Measurements from ENCODE around the gene COL17A1.

The COL17A1 gene

GRCh38 chr10:104074505-104074904 lies 11.2 kb downstream of the COL17A1 start:
- H3K27me3 ChIP-seq (ENCODE audit: insufficient read depth, low read length, poor library complexity) = peaks cover 47% of the 10 kb centered on the region
- H3K4me3 ChIP-seq (ENCODE audit: low read depth in 1 of 2, low read length in 2 of 2) = no peak overlapping the region
- no peak overlapping the region for H3K9ac ChIP-seq (ENCODE audit: low read depth, low read length)
- DNase-seq = no peak
- no peaks in the 10 kb centered on the region; the same call in 1 of the 2 replicates for H4K20me1 ChIP-seq (ENCODE audit: insufficient read depth, low read length)
- TF ChIP-seq EZH2 (IDR thresholded peaks at IDR 0.05; ENCODE audit: borderline replicate concordance, low read depth, low read length, severe bottlenecking) (no peak), CTCF (IDR thresholded peaks at IDR 0.05; ENCODE audit: borderline replicate concordance, extremely low read depth, low read length, poor library complexity, severe bottlenecking) (no peak)
- no peaks in the 10 kb centered on the region for H3K4me1 ChIP-seq (ENCODE audit: insufficient read depth, low read length)
- ATAC-seq (ENCODE audit: insufficient read depth, low read depth) = no peak
- H3K27ac ChIP-seq (ENCODE audit: low read length) = no peak overlapping the region
- no peak overlapping the region for H2AFZ ChIP-seq (ENCODE audit: low read depth, low read length)
- H3K36me3 ChIP-seq (ENCODE audit: insufficient read depth, low read length) = no peaks in the 10 kb centered on the region
- no peaks in the 10 kb centered on the region for H3K9me3 ChIP-seq (ENCODE audit: insufficient read depth, low read length, severe bottlenecking)
- H3K79me2 ChIP-seq (ENCODE audit: insufficient read depth, low read length) = no peaks in the 10 kb centered on the region
- no peak overlapping the region for H3K4me2 ChIP-seq (ENCODE audit: insufficient read depth, low read length)

GRCh38 chr10:104072786-104073185 lies 12.9 kb downstream of the COL17A1 start:
- Histone ChIP-seq H3K4me1 (ENCODE audit: insufficient read depth, low read length) (no peaks in the 10 kb centered on the region), H3K27me3 (ENCODE audit: insufficient read depth, low read length, poor library complexity) (peaks cover 47% of the 10 kb centered on the region), H3K27ac (ENCODE audit: low read length) (no peak overlapping the region), H3K4me2 (ENCODE audit: insufficient read depth, low read length) (no peak overlapping the region), H2AFZ (ENCODE audit: low read depth, low read length) (no peak overlapping the region), H3K36me3 (ENCODE audit: insufficient read depth, low read length) (no peaks in the 10 kb centered on the region), H3K4me3 (ENCODE audit: low read depth in 1 of 2, low read length in 2 of 2) (no peak overlapping the region), H3K9ac (ENCODE audit: low read depth, low read length) (no peak overlapping the region), H4K20me1 (ENCODE audit: insufficient read depth, low read length) (no peaks in the 10 kb centered on the region; the same call in 1 of the 2 replicates), H3K9me3 (ENCODE audit: insufficient read depth, low read length, severe bottlenecking) (no peaks in the 10 kb centered on the region), H3K79me2 (ENCODE audit: insufficient read depth, low read length) (no peaks in the 10 kb centered on the region)
- DNase-seq = no peak
- ATAC-seq (ENCODE audit: insufficient read depth, low read depth) = no peak
- TF ChIP-seq EZH2 (IDR thresholded peaks at IDR 0.05; ENCODE audit: borderline replicate concordance, low read depth, low read length, severe bottlenecking) = no peak
- TF ChIP-seq CTCF (IDR thresholded peaks at IDR 0.05; ENCODE audit: borderline replicate concordance, extremely low read depth, low read length, poor library complexity, severe bottlenecking) = no peak

GRCh38 chr10:104069613-104070012 lies 16.1 kb downstream of the COL17A1 start:
- H3K9ac ChIP-seq (ENCODE audit: low read depth, low read length) = no peak overlapping the region
- H3K36me3 ChIP-seq (ENCODE audit: insufficient read depth, low read length) = no peaks in the 10 kb centered on the region
- no peak overlapping the region for H3K4me3 ChIP-seq (ENCODE audit: low read depth in 1 of 2, low read length in 2 of 2)
- H3K4me1 ChIP-seq (ENCODE audit: insufficient read depth, low read length) = no peaks in the 10 kb centered on the region
- no peak overlapping the region for H3K27ac ChIP-seq (ENCODE audit: low read length)
- H2AFZ ChIP-seq (ENCODE audit: low read depth, low read length) = no peak overlapping the region
- H3K4me2 ChIP-seq (ENCODE audit: insufficient read depth, low read length) = no peak overlapping the region
- no peak for ATAC-seq (ENCODE audit: insufficient read depth, low read depth)
- TF ChIP-seq CTCF (IDR thresholded peaks at IDR 0.05; ENCODE audit: borderline replicate concordance, extremely low read depth, low read length, poor library complexity, severe bottlenecking) = no peak
- no peak for TF ChIP-seq EZH2 (IDR thresholded peaks at IDR 0.05; ENCODE audit: borderline replicate concordance, low read depth, low read length, severe bottlenecking)
- H4K20me1 ChIP-seq (ENCODE audit: insufficient read depth, low read length) = no peaks in the 10 kb centered on the region; the same call in 1 of the 2 replicates
- no peaks in the 10 kb centered on the region for H3K9me3 ChIP-seq (ENCODE audit: insufficient read depth, low read length, severe bottlenecking)
- peaks cover 25% of the 10 kb centered on the region for H3K27me3 ChIP-seq (ENCODE audit: insufficient read depth, low read length, poor library complexity)
- H3K79me2 ChIP-seq (ENCODE audit: insufficient read depth, low read length) = no peaks in the 10 kb centered on the region
- DNase-seq = no peak

GRCh38 chr10:104067525-104067924 lies 18.2 kb downstream of the COL17A1 start:
- H3K9ac ChIP-seq (ENCODE audit: low read depth, low read length) = no peak overlapping the region
- no peak overlapping the region for H3K4me2 ChIP-seq (ENCODE audit: insufficient read depth, low read length)
- peaks cover 18% of the 10 kb centered on the region for H3K27me3 ChIP-seq (ENCODE audit: insufficient read depth, low read length, poor library complexity)
- no peaks in the 10 kb centered on the region for H3K36me3 ChIP-seq (ENCODE audit: insufficient read depth, low read length)
- no peak overlapping the region for H2AFZ ChIP-seq (ENCODE audit: low read depth, low read length)
- no peak overlapping the region for H3K4me3 ChIP-seq (ENCODE audit: low read depth in 1 of 2, low read length in 2 of 2)
- no peaks in the 10 kb centered on the region for H3K9me3 ChIP-seq (ENCODE audit: insufficient read depth, low read length, severe bottlenecking)
- no peaks in the 10 kb centered on the region for H3K79me2 ChIP-seq (ENCODE audit: insufficient read depth, low read length)
- TF ChIP-seq EZH2 (IDR thresholded peaks at IDR 0.05; ENCODE audit: borderline replicate concordance, low read depth, low read length, severe bottlenecking) (no peak), CTCF (IDR thresholded peaks at IDR 0.05; ENCODE audit: borderline replicate concordance, extremely low read depth, low read length, poor library complexity, severe bottlenecking) (no peak)
- H3K27ac ChIP-seq (ENCODE audit: low read length) = no peak overlapping the region
- DNase-seq (no peak), ATAC-seq (ENCODE audit: insufficient read depth, low read depth) (no peak)
- no peaks in the 10 kb centered on the region; the same call in 1 of the 2 replicates for H4K20me1 ChIP-seq (ENCODE audit: insufficient read depth, low read length)
- H3K4me1 ChIP-seq (ENCODE audit: insufficient read depth, low read length) = no peaks in the 10 kb centered on the region

All from DND-41 (cell line).